Mesenteric fat pad (tissue), 1 donor: ENCODE results near the gene IFNA4. TPM values are rescaled to one million over a fixed set of nuclear protein-coding genes. Genes with fewer than 3 reads are reported as not detected.
"Not testable (repeated sequence)": the region's sequence is repeated elsewhere in the genome, so short reads cannot be mapped to it uniquely, and the experiment has no call there.

Experiments used
- DNase-seq: peaks from one replicate; pipeline ENCODE4 v3.0.0-alpha.2; 2020; ENCODE audit warnings: low spot score
- total RNA-seq: library from RNA; stranded (reverse); fragmentation: NEBNext Ultra II Directional; extraction: Animal tissue kit (Norgen Biotek cat#: 25700); gene quantifications from one replicate; pipeline ENCODE4 v1.2.1, GENCODE V29; 2021
- donor health status: DM: yes; HTN: yes; CAD: no.

Gene IFNA4
- total RNA-seq, 1 donor from 2014 or later, result not detected

GRCh38 chr9:21166560-21166959, 20.8 kb downstream of the IFNA4 start, which contains the start of gene IFNA21:
IFNA21 (minus strand) TSS chr9:21166660; CDS start chr9:21166612, 48 bp downstream.
- DNase-seq, result not testable (repeated sequence)

DNA sequence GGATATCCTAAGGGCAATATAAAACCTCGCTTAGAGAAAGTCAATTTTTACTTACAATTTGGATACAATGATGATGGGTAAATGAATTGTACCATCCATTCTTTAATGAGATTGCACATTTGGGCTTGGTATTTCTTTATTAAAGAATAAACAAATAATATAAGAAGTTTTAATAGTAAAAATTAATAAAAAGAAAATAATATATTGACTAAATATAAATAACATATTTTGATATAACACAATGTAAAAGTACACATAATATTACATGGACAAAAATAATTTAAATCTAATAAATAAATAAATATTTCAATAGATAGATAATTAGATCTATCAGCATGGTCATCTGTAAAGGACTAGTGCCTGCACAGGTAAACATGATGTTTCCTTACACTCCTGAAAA, 21.9 kb downstream of the IFNA4 start:
- DNase-seq, result no peak

GRCh38 chr9:21160178-21160577, 27.2 kb downstream of the IFNA4 start:
- DNase-seq, result no peak

DNA sequence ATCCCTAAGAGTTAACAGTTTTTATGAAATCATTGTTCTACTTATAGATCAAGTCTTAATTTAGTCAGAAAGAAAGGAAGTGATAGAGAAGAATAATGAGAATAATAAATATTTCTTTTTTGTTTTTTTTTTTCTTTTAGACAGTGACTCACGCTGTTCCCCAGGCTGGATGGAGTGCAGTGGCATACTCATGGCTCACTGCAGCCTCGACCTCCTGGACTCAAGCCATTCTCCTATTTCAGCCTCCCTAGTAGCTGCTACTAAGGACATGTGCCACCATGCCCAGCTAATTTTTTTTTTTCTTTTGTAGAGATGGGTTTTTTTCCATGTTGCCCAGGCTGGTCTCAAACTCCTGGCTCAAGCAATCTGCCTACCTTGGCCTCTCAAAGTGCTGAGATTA, 31.9 kb downstream of the IFNA4 start:
- DNase-seq, result no peak

GRCh38 chr9:21154018-21154608, 33.3 kb downstream of the IFNA4 start:
- DNase-seq, result no peak

DNA sequence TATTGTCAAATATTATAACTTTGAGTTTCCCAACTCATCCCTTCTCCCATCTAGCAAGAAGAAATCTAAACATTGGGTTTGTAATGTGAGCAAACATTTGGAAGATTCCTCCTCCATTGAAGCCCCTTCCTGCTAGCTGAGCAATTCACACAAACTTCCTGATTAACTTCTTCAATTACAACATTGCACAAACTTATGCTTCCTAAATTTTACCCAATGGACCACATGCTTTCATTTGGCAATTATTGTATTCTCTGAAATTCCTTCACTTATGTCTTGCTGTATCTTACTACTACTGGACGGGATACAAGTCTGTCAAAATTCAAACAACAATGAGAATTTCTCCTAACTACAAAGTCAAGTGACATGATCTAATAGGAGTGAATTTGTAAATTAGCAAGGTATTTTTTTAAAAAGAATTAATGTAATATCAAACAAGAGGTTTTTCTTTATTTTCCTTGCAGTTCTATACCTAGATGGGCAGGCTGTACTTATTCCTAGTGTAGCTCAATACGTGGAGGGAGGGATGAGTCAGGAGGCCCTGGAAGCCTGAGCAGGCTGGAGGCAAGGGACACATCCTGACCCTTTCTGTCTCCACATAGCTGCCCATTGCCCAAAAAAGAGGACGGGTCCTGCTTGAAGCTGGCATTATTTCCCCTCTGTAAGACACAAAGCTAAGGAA, 33.9 kb downstream of the IFNA4 start:
- no peak for DNase-seq

- DNase-seq, result no peak
These were observed 42.8 kb downstream of the IFNA4 start for GRCh38 chr9:21144603-21145002.

DNA sequence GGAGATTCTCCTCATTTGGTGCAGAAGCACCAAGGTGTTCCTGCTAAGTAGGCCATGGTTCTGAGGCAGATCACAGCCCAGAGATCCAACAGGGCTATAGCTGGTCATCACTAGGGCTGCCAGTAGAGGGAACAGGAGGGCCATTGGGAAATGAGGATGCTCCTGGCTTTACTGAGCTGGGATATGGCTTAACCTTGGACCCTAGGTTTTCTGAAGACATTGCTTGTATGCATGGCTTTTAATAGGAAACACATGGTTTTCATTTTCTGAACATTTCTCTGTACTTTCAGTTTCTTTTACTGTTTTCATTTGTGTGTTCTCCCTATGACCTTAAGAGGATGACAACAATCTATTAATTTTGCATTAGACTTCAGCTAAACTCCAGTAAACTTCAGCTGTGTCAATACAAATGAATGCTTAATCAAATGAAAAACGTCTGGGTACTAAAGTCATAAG, 45.9 kb downstream of the IFNA4 start, which contains the start of gene IFNW1:
Gene IFNW1 (minus strand): TSS at position 406 of the 456 bp plus-strand sequence. CDS start 262 bp downstream, at position 144.
- DNase-seq, result no peak

- DNase-seq, result no peak
These were observed 50.4 kb downstream of the IFNA4 start for GRCh38 chr9:21137020-21137419.

Other genes starting within 250 kb of the IFNA4 start
- 2.2 TPM for gene HACD4, start 155.9 kb downstream of the IFNA4 start, total RNA-seq
- not detected for gene IFNB1, start 109.6 kb downstream of the IFNA4 start, total RNA-seq
- not detected for gene IFNW1, start 45.8 kb downstream of the IFNA4 start, total RNA-seq
- not detected for gene IFNA21, start 20.9 kb downstream of the IFNA4 start, total RNA-seq
- not detected for gene IFNA7, start 14.6 kb upstream of the IFNA4 start, total RNA-seq
- gene IFNA10, start 19.6 kb upstream of the IFNA4 start, total RNA-seq, result not detected
- not detected for gene IFNA16, start 29.7 kb upstream of the IFNA4 start, total RNA-seq
- not detected for gene IFNA17, start 40.6 kb upstream of the IFNA4 start, total RNA-seq
- not detected for gene IFNA14, start 52.4 kb upstream of the IFNA4 start, total RNA-seq
- gene IFNA5, start 117.7 kb upstream of the IFNA4 start, total RNA-seq, result not detected
- gene KLHL9, start 147.8 kb upstream of the IFNA4 start, total RNA-seq, result 17.8 TPM
- gene IFNA6, start 163.3 kb upstream of the IFNA4 start, total RNA-seq, result not detected
- gene IFNA13, start 180.5 kb upstream of the IFNA4 start, total RNA-seq, result not detected
- gene IFNA2, start 197.8 kb upstream of the IFNA4 start, total RNA-seq, result not detected
- gene IFNA8, start 221.5 kb upstream of the IFNA4 start, total RNA-seq, result not detected